Lung (tissue), 12 donors: ENCODE data around the gene CTTNBP2NL. TPM values are rescaled to one million over a fixed set of nuclear protein-coding genes. Genes with fewer than 3 reads are reported as not detected.
A peak's percentile ranks its signal among the peaks of the same experiment; 100 is the strongest.
"Not testable (repeated sequence)": the region's sequence is repeated elsewhere in the genome, so short reads cannot be mapped to it uniquely, and the experiment has no call there.

Experiments
- ATAC-seq: fragments of 200-7000 bp; cut with Tn5 transposase; one replicate; pipeline ENCODE4 v1.9.1; 2020; ENCODE audit warnings: moderate number of reproducible peaks; ENCODE audit not compliant: insufficient read depth, low FRiP score
- DNase-seq, 3 donors: peaks; one replicate each; pipeline ENCODE4 v3.0.0-alpha.2; 2013 to 2017
- H3K27ac ChIP-seq, 2 donors: one replicate each; pipeline ENCODE4 v1.5.1; 2013; ENCODE audit warnings: mild to moderate bottlenecking in 2 of 2, moderate library complexity in 2 of 2, control low read depth in 1 of 2, inconsistent platforms in 1 of 2, low read depth in 1 of 2, low read length in 1 of 2
- H3K27me3 ChIP-seq, 3 donors: one replicate each; pipeline ENCODE4 v1.5.1; 2013; ENCODE audit warnings: low read length in 2 of 3; ENCODE audit not compliant: control insufficient read depth in 3 of 3, insufficient read depth in 3 of 3
- H3K36me3 ChIP-seq, 4 donors: one replicate each; pipeline ENCODE4 v1.5.1; 2013; ENCODE audit warnings: low read length in 4 of 4, mild to moderate bottlenecking in 1 of 4, moderate library complexity in 1 of 4; ENCODE audit not compliant: control insufficient read depth in 4 of 4, insufficient read depth in 4 of 4
- H3K4me1 ChIP-seq, 5 donors: one replicate each; pipeline ENCODE4 v1.5.1; 2013; ENCODE audit warnings: low read length in 5 of 5, mild to moderate bottlenecking in 2 of 5, moderate library complexity in 1 of 5; ENCODE audit not compliant: control insufficient read depth in 5 of 5, insufficient read depth in 5 of 5
- H3K4me3 ChIP-seq: one replicate; pipeline ENCODE4 v1.5.1; 2013; ENCODE audit warnings: mild to moderate bottlenecking, control low read depth, moderate library complexity
- H3K9ac ChIP-seq, 2 donors: one replicate each; pipeline ENCODE4 v1.5.1; 2013; ENCODE audit warnings: low read length in 2 of 2, control low read depth in 1 of 2; ENCODE audit not compliant: insufficient read depth in 1 of 2
- H3K9me3 ChIP-seq, 4 donors: one replicate each; pipeline ENCODE4 v1.5.1; 2013; ENCODE audit warnings: low read length in 3 of 4, mild to moderate bottlenecking in 1 of 4, moderate library complexity in 1 of 4; ENCODE audit not compliant: control insufficient read depth in 4 of 4, insufficient read depth in 3 of 4
- WGBS, 2 donors: extraction: QIAGEN DNeasy Blood & Tissue Kit; methylation state at CpG; one replicate each; pipeline ENCODE4 v1.1.7; 2013; 5-methylcytosine and 5-hydroxymethylcytosine counted together
- polyA plus RNA-seq, 2 donors: library from polyadenylated mRNA; stranded (reverse); fragments of 200-250 nt; gene quantifications; one replicate each; pipeline ENCODE4 v1.2.1, GENCODE V29; 2013
- total RNA-seq, 2 donors: library from RNA; depleted of rRNA in 1 of 2; stranded (reverse); fragments of >200 nt in 1 of 2; gene quantifications; one replicate each; pipeline ENCODE4 v1.2.1, GENCODE V29; 2014 to 2021
- TF ChIP-seq, protein P1 (sequence below): IDR thresholded peaks from 2 replicates; pipeline ENCODE4 v1.5.1; 2012; ENCODE audit warnings: mild to moderate bottlenecking; ENCODE audit errors: control extremely low read depth, extremely low read depth
- donor health status: control.
- donor health status: control.
- donor health status: Bipolar disorder and iron deficiency.
- donor health status: healthy.
- donor health status: DM: yes; HTN: yes; CAD: no.

The CTTNBP2NL gene
- total and polyA plus RNA-seq, 4 donors: 9.0 to 38.5 (median 17.0) TPM

DNA sequence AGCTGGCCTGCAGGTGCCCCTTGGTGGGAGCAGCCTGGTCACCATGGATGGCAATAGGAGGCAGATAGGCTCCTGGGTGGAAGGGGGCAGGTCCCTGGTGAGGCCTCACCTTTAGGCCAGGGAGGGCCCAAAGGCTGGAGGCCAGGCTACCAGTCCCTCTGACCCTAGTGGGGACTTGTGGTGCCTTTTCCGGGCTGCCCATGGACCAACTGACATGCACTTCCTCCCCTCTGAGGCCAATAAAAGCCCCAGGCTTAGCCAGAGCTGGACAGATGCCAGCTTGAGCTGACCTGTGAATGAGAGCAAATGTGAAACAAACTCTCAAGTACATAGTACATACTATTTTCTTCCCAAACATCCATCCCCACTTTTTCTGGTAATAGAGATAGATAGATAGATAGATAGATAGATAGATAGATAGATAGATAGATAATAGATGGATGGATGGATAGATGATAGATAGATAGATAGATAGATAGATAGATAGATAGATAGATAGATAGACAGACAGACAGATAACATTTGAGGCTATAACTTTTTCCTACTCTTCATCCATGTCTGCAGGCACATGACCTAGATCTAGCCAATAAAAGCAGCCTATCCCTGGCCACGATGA, 9.2 kb upstream of the CTTNBP2NL start:
- Histone ChIP-seq H3K27me3 (peaks cover 0 to 4% (median 0%) of the 10 kb centered on the region in 3 donors), H3K4me3 (no peak overlapping the region), H3K36me3 (no peaks in the 10 kb centered on the region), H3K9me3 (no peaks in the 10 kb centered on the region), H3K4me1 (peaks cover 0 to 5% (median 3%) of the 10 kb centered on the region in 5 donors), H3K9ac (no peak overlapping the region), H3K27ac (no peak overlapping the region)
- no peak for ATAC-seq
- no peak for DNase-seq
- WGBS, 2 donors: 64 to 67% methylated on average over 2 of the region's 2 CpGs
- TF ChIP-seq, protein P1, sequence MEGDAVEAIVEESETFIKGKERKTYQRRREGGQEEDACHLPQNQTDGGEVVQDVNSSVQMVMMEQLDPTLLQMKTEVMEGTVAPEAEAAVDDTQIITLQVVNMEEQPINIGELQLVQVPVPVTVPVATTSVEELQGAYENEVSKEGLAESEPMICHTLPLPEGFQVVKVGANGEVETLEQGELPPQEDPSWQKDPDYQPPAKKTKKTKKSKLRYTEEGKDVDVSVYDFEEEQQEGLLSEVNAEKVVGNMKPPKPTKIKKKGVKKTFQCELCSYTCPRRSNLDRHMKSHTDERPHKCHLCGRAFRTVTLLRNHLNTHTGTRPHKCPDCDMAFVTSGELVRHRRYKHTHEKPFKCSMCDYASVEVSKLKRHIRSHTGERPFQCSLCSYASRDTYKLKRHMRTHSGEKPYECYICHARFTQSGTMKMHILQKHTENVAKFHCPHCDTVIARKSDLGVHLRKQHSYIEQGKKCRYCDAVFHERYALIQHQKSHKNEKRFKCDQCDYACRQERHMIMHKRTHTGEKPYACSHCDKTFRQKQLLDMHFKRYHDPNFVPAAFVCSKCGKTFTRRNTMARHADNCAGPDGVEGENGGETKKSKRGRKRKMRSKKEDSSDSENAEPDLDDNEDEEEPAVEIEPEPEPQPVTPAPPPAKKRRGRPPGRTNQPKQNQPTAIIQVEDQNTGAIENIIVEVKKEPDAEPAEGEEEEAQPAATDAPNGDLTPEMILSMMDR: no peak

DNA sequence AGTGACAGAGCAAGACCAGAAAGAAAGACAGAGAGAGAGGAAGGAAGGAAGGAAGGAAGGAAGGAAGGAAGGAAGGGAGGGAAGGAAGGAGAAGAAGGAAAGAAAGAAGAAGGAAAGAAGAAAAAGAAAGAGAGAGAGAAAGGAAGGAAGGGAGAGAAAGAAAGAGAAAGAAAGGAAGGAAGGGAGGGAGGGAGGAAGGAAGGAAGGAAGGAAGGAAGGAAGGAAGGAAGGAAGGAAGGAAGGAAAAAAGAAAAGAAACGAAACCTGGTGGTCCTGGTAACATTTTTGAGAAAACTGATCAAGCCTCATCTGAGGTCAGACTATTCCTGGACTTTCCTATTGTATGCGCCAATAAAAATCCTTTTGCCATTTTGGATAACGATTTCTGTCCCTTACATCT, 8.2 kb upstream of the CTTNBP2NL start:
- Histone ChIP-seq H3K27me3 (peaks cover 0 to 2% (median 0%) of the 10 kb centered on the region in 3 donors), H3K4me1 (peaks cover 0 to 5% (median 3%) of the 10 kb centered on the region in 5 donors), H3K36me3 (no peaks in the 10 kb centered on the region), H3K9ac (no peak overlapping the region), H3K9me3 (no peaks in the 10 kb centered on the region), H3K4me3 (no peak overlapping the region), H3K27ac (no peak overlapping the region)
- TF ChIP-seq, protein P1: no peak
- WGBS, 2 donors: 70 to 75% methylated on average over 3 of the region's 3 CpGs
- no peak for DNase-seq
- ATAC-seq: no peak

DNA sequence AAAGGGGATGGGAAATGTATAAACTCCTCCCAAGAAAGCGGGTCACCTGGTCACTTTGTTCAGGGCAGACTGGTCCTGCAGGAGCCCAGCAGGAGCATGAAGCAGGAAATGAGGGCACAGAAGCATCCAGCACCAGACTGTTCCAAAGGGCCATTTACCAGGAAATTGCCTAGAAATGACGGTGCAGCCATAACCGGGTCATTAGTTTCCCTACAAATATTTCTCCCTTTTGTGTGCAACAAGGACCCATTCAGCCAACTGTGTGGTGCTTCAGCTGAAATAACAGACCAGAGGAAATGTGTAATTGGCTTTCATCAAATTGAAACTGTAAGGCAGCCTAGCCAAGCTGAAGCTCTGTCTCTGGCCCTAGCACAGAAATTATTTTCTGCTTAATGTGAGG, 7.6 kb upstream of the CTTNBP2NL start:
- H3K4me3 ChIP-seq: no peak overlapping the region
- H3K27me3 ChIP-seq: peaks cover 0 to under 1% (median 0%) of the 10 kb centered on the region in 3 donors
- DNase-seq: peak in 1 of 3 donors; percentile 10
- no peaks in the 10 kb centered on the region for H3K36me3 ChIP-seq
- peaks cover 0 to 5% (median 3%) of the 10 kb centered on the region in 5 donors for H3K4me1 ChIP-seq
- TF ChIP-seq, protein P1: no peak
- 33 to 61% methylated on average over 3 of the region's 3 CpGs for WGBS, 2 donors
- H3K9ac ChIP-seq: no peak overlapping the region
- H3K9me3 ChIP-seq: no peaks in the 10 kb centered on the region
- ATAC-seq: no peak
- H3K27ac ChIP-seq: no peak overlapping the region

DNA sequence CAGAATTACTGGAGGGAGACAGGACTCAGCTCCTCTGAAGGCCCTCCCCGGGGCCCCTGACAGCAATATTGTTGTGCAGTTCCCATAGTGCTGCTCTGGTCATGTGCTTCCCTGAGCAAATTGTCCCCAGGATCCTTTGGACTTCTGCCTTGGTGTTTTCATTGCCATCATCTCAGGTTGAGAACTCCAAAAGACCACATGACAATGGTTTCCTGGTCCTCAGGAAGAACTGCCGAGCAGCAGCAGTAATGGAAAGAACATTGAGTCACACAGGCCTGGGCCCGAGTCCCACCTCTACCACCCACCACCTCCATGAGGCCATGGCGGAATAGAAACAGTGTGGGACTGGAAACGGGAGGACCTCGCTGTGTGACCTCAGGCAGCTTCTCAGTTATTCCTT, 6.3 kb upstream of the CTTNBP2NL start:
- peaks cover 0 to 8% (median 4%) of the 10 kb centered on the region in 5 donors for H3K4me1 ChIP-seq
- H3K36me3 ChIP-seq: no peaks in the 10 kb centered on the region
- no peak overlapping the region for H3K9ac ChIP-seq
- ATAC-seq: no peak
- no peak overlapping the region for H3K4me3 ChIP-seq
- TF ChIP-seq, protein P1: no peak
- no peaks in the 10 kb centered on the region for H3K9me3 ChIP-seq
- H3K27me3 ChIP-seq: no peaks in the 10 kb centered on the region
- no peak for DNase-seq
- no peak overlapping the region for H3K27ac ChIP-seq
- 71 to 80% methylated on average over 6 of the region's 6 CpGs for WGBS, 2 donors

DNA sequence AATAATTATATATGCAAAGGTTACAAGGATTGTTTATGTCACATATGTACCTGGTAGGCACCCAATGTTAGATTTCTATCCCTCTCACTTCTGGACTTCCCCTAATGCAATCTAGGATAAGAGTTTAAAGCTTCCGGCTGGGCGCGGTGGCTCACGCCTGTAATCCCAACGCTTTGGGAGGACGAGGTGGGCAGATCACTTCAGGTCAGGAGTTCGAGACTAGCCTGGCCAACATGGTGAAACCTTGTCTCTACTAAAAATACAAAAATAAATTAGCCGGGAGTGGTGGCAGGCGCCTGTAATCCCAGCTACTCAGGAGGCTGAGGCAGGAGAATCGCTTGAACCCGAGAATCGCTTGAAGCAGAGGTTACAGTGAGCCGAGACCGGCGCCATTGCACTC, 5.7 kb upstream of the CTTNBP2NL start:
- H3K4me1 ChIP-seq: peaks cover 0 to 13% (median 8%) of the 10 kb centered on the region in 5 donors
- not testable (repeated sequence) for H3K4me3 ChIP-seq, H3K9ac ChIP-seq, H3K36me3 ChIP-seq, H3K27me3 ChIP-seq, ATAC-seq, DNase-seq, H3K27ac ChIP-seq, H3K9me3 ChIP-seq
- WGBS, 2 donors: 50 to 66% methylated on average over 15 of the region's 15 CpGs
